Uterus (tissue), 4 donors: ENCODE measurements around the gene FAAP20. TPM values are rescaled to one million over a fixed set of nuclear protein-coding genes. Genes with fewer than 3 reads are reported as not detected.
A peak's percentile ranks its signal among the peaks of the same experiment; 100 is the strongest.

Experiments
- DNase-seq, 2 donors: peaks; one replicate each; pipeline ENCODE4 v3.0.0-alpha.2; 2019 to 2020
- H3K27ac ChIP-seq, 2 donors: fragments of 200-600 bp; sonication (generic); 1 replicate in 1 of 2; 2 replicates in 1 of 2; pipeline ENCODE4 v1.5.1; 2016 to 2018
- H3K27me3 ChIP-seq, 2 donors: fragments of 200-600 bp; sonication (generic); one replicate each; pipeline ENCODE4 v1.5.1; 2018 to 2019; ENCODE audit warnings: control low read depth in 1 of 2
- H3K36me3 ChIP-seq, 2 donors: fragments of 200-600 bp; sonication (generic); one replicate each; pipeline ENCODE4 v1.5.1; 2019; ENCODE audit warnings: control low read depth in 1 of 2
- H3K4me1 ChIP-seq, 2 donors: fragments of 200-600 bp; sonication (generic); one replicate each; pipeline ENCODE4 v1.5.1; 2018 to 2019; ENCODE audit warnings: control low read depth in 1 of 2
- H3K4me3 ChIP-seq, 2 donors: fragments of 200-600 bp; sonication (generic); 1 replicate in 1 of 2; 2 replicates in 1 of 2; pipeline ENCODE4 v1.5.1; 2018 to 2019; ENCODE audit warnings: mild to moderate bottlenecking in 1 of 2
- H3K9me3 ChIP-seq, 2 donors: fragments of 200-600 bp; sonication (generic); one replicate each; pipeline ENCODE4 v1.5.1; 2019; ENCODE audit warnings: control low read depth in 1 of 2
- CTCF ChIP-seq, 4 experiments: fragments of 200-600 bp in 2 of 4; fragments of 450-650 bp in 2 of 4; sonication (generic) in 2 of 4; IDR thresholded peaks; one replicate each; pipeline ENCODE4 v1.5.1; 2016 to 2019; ENCODE audit warnings: antibody characterized with exemption in 4 of 4, mild to moderate bottlenecking in 2 of 4, moderate library complexity in 1 of 4
- POLR2A ChIP-seq, 2 donors: fragments of 450-650 bp; IDR thresholded peaks; one replicate each; pipeline ENCODE4 v1.6.1; 2016; ENCODE audit warnings: antibody characterized with exemption in 2 of 2, mild to moderate bottlenecking in 1 of 2, moderate library complexity in 1 of 2
- intact Hi-C: fragments of 100-400 bp; cut with DNase I; formaldehyde crosslinking; loops from one replicate; pipeline ENCODE4 v1.15.1; 2023; ENCODE audit warnings: low total_unique reads
- total RNA-seq, 4 donors: library from RNA; depleted of rRNA in 3 of 4; stranded (reverse); fragments of >200 nt in 3 of 4; gene quantifications; one replicate each; pipeline versions ENCODE4 v1.1.0 to v1.2.4, GENCODE V29; 2014 to 2023
- donor health status: DM: yes; HTN: yes; CAD: no.

Gene FAAP20
- total RNA-seq, 4 donors from 2014 or later = 1.5 to 68.5 (median 15.4) TPM

GRCh38 chr1:2210786-2211185, 16.2 kb upstream of the FAAP20 start:
- Histone ChIP-seq H3K9me3 (no peaks in the 10 kb centered on the region), H3K27me3 (no peaks in the 10 kb centered on the region), H3K4me3 (no peak overlapping the region), H3K36me3 (no peaks in the 10 kb centered on the region), H3K4me1 (peaks cover 13 to 55% of the 10 kb centered on the region in 2 donors), H3K27ac (peak overlapping the region; percentile 93 to 98)
- TF ChIP-seq POLR2A (IDR thresholded peaks at IDR 0.05) (no peak), CTCF (IDR thresholded peaks at IDR 0.05) (no peak)
- intact Hi-C loops = no loop called here
- DNase-seq = no peak

GRCh38 chr1:2210084-2210653, 15.6 kb upstream of the FAAP20 start:
- peak overlapping the region; percentile 93 to 98 for H3K27ac ChIP-seq
- H3K27me3 ChIP-seq = no peaks in the 10 kb centered on the region
- TF ChIP-seq CTCF (IDR thresholded peaks at IDR 0.05) (no peak), POLR2A (IDR thresholded peaks at IDR 0.05) (no peak)
- DNase-seq = peak in 1 of 2 donors; percentile 30
- H3K4me1 ChIP-seq = peaks cover 13 to 57% of the 10 kb centered on the region in 2 donors
- H3K36me3 ChIP-seq = no peaks in the 10 kb centered on the region
- intact Hi-C loops = no loop called here
- no peaks in the 10 kb centered on the region for H3K9me3 ChIP-seq
- no peak overlapping the region for H3K4me3 ChIP-seq

- intact Hi-C loops = no loop called here
- DNase-seq = peak in 1 of 2 donors; percentile 20
- no peak overlapping the region for H3K4me3 ChIP-seq
These were observed 15.0 kb upstream of the FAAP20 start for GRCh38 chr1:2209400-2210083.

GRCh38 chr1:2208309-2209239, 14.0 kb upstream of the FAAP20 start:
- no peaks in the 10 kb centered on the region for H3K9me3 ChIP-seq
- peak overlapping the region; percentile 93 to 98 for H3K27ac ChIP-seq
- intact Hi-C loops = no loop called here
- DNase-seq = peak; percentile 76
- H3K4me3 ChIP-seq = no peak overlapping the region
- no peaks in the 10 kb centered on the region for H3K36me3 ChIP-seq
- no peaks in the 10 kb centered on the region for H3K27me3 ChIP-seq
- TF ChIP-seq CTCF (IDR thresholded peaks at IDR 0.05) (no peak), POLR2A (IDR thresholded peaks at IDR 0.05) (no peak)
- H3K4me1 ChIP-seq = peaks cover 4 to 49% of the 10 kb centered on the region in 2 donors

More at GRCh38 chr1:2209400-2210083, 15.0 kb upstream of the FAAP20 start:
- H3K36me3 ChIP-seq = no peaks in the 10 kb centered on the region
- no peaks in the 10 kb centered on the region for H3K9me3 ChIP-seq
- peaks cover 8 to 51% of the 10 kb centered on the region in 2 donors for H3K4me1 ChIP-seq
- TF ChIP-seq POLR2A (IDR thresholded peaks at IDR 0.05) = no peak
- TF ChIP-seq CTCF (IDR thresholded peaks at IDR 0.05) = no peak
- peak overlapping the region; percentile 93 to 98 for H3K27ac ChIP-seq
- no peaks in the 10 kb centered on the region for H3K27me3 ChIP-seq
